HUES48 (cell line): ENCODE results near the gene FBXO11.

ENCODE experiments used
- H3K27ac ChIP-seq: one replicate; pipeline ENCODE4 v1.7.0; 2013; ENCODE audit warnings: low read depth, low read length, inconsistent platforms
- H3K27me3 ChIP-seq: 2 replicates; pipeline ENCODE4 v1.6.1; 2013; ENCODE audit warnings: mild to moderate bottlenecking, low read length; ENCODE audit not compliant: control insufficient read depth, insufficient read depth
- H3K36me3 ChIP-seq: 2 replicates; pipeline ENCODE4 v1.6.1; 2013; ENCODE audit warnings: low read length; ENCODE audit not compliant: control insufficient read depth, insufficient read depth
- H3K4me1 ChIP-seq: 2 replicates; pipeline ENCODE4 v1.6.1; 2013; ENCODE audit warnings: mild to moderate bottlenecking, low read length; ENCODE audit not compliant: control insufficient read depth, insufficient read depth
- H3K4me3 ChIP-seq: 2 replicates; pipeline ENCODE4 v1.5.1; 2013; ENCODE audit warnings: mild to moderate bottlenecking, low read depth, low read length
- H3K9ac ChIP-seq: 2 replicates; pipeline ENCODE4 v1.6.1; 2013; ENCODE audit warnings: mild to moderate bottlenecking, low read depth, low read length, moderate library complexity
- H3K9me3 ChIP-seq: 2 replicates; pipeline ENCODE4 v1.6.1; 2013; ENCODE audit warnings: low read length; ENCODE audit not compliant: control insufficient read depth, insufficient read depth

FBXO11 gene

GRCh38 chr2:47782671-47783485 lies 123.4 kb downstream of the FBXO11 start, which contains the start of gene MSH6:
Gene MSH6 (plus strand): TSS chr2:47783145. CDS start chr2:47783234, 89 bp downstream.
- H3K9ac ChIP-seq, result peak within 1 kb of the TSS; percentile 94
- H3K36me3 ChIP-seq, result peaks cover 4% of the 10 kb centered on the region; the same call in 1 of the 2 replicates
- H3K4me3 ChIP-seq, result peak within 1 kb of the TSS; percentile 91
- H3K4me1 ChIP-seq, result peaks cover 5% of the 10 kb centered on the region; the same call in 1 of the 2 replicates
- H3K27me3 ChIP-seq, result no peaks in the 10 kb centered on the region
- H3K9me3 ChIP-seq, result no peaks in the 10 kb centered on the region
- peak within 1 kb of the TSS; percentile 99 for H3K27ac ChIP-seq

DNA sequence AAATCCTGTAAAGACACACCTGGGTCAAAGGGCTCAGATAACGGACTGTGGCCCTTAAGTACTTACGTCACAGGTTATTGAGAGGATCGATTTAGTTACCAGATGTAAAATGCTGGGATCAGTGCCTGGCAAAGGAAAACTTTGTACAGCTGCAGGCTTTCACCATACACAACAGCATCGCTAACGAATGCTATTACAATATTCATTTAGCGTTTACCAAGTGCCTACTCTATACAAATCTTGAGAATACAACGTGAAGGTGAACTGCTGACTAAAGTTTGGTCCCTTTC lies 124.0 kb downstream of the FBXO11 start:
- no peaks in the 10 kb centered on the region for H3K27me3 ChIP-seq
- peaks cover 4% of the 10 kb centered on the region; the same call in 1 of the 2 replicates for H3K36me3 ChIP-seq
- H3K4me3 ChIP-seq, result peak overlapping the region; percentile 91
- no peaks in the 10 kb centered on the region for H3K9me3 ChIP-seq
- H3K4me1 ChIP-seq, result peaks cover 10% of the 10 kb centered on the region; the same call in 1 of the 2 replicates
- H3K9ac ChIP-seq, result peak overlapping the region; percentile 94
- H3K27ac ChIP-seq, result peak overlapping the region; percentile 99

- no peak overlapping the region for H3K4me3 ChIP-seq
- H3K27ac ChIP-seq, result peak overlapping the region; percentile 50
- peaks cover 10% of the 10 kb centered on the region; the same call in 1 of the 2 replicates for H3K4me1 ChIP-seq
- no peak overlapping the region for H3K9ac ChIP-seq
- no peaks in the 10 kb centered on the region for H3K27me3 ChIP-seq
- H3K36me3 ChIP-seq, result no peaks in the 10 kb centered on the region
- no peaks in the 10 kb centered on the region for H3K9me3 ChIP-seq
Measured at GRCh38 chr2:47779426-47779790, 126.9 kb downstream of the FBXO11 start.

GRCh38 chr2:47778698-47779425 lies 127.4 kb downstream of the FBXO11 start:
- Histone ChIP-seq H3K27ac (peak overlapping the region; percentile 50), H3K9ac (no peak overlapping the region), H3K27me3 (no peaks in the 10 kb centered on the region), H3K9me3 (no peaks in the 10 kb centered on the region), H3K4me1 (peaks cover 12% of the 10 kb centered on the region; the same call in 1 of the 2 replicates), H3K36me3 (no peaks in the 10 kb centered on the region), H3K4me3 (no peak overlapping the region)

DNA sequence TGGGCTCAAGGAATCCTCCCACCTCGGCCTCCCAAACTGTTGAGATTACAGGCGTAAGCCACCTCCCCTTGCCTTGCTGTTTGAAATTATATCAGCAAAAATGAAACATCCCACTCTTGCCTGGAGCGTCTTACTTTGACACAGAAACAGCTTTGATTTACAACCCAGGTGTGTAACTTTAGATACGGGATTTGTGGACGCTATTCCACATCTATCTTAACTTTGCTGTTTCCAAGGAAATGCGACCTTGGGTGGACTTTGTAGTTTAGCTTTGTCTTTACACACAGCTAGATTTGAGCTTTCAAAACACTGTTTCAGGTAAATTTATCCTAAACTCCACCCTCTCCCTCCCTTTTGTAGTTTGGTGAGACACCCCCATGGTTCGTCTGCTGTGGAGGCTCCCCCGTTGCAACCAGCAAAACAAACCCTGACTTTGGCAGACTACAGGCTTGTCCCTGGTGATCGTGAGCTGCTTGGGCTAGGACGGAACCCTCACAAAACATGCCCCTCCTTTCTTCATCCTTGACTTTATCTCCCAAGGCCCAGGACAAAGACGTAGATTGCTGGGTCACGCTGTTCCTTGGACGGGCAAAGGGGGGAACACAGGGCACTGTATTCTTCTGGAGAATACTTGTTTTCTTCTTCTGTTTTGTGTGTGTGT lies 128.9 kb downstream of the FBXO11 start:
- Histone ChIP-seq H3K27me3 (no peaks in the 10 kb centered on the region), H3K36me3 (no peaks in the 10 kb centered on the region), H3K4me3 (no peak overlapping the region), H3K9ac (no peak overlapping the region), H3K27ac (no peak overlapping the region), H3K9me3 (no peaks in the 10 kb centered on the region), H3K4me1 (peaks cover 12% of the 10 kb centered on the region; the same call in 1 of the 2 replicates)

DNA sequence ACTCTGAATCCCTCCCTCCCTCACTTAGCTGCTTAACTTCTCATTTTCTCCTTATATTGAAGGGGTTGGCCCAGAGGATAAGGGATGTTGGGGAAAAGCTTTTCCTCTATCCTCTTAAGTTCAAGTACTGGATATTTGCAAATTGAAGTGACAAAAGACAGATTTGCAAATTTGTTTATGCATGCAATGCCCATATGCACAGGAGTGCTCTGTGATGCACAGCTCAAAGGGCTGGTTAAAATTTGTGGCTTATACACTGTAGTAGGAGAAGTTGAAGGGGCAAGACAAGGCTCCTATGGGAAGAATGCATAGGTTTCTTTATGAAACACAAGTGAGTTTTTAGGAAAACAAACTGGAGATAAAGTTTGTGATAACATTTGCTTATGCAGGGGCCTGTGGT lies 131.7 kb downstream of the FBXO11 start:
- no peak overlapping the region for H3K9ac ChIP-seq
- no peaks in the 10 kb centered on the region for H3K36me3 ChIP-seq
- H3K9me3 ChIP-seq, result no peaks in the 10 kb centered on the region
- H3K27ac ChIP-seq, result no peak overlapping the region
- no peaks in the 10 kb centered on the region for H3K27me3 ChIP-seq
- no peak overlapping the region for H3K4me3 ChIP-seq
- peaks cover 12% of the 10 kb centered on the region; the same call in 1 of the 2 replicates for H3K4me1 ChIP-seq

- no peaks in the 10 kb centered on the region for H3K27me3 ChIP-seq
- H3K4me3 ChIP-seq, result no peak overlapping the region
- H3K4me1 ChIP-seq, result peaks cover 7% of the 10 kb centered on the region; the same call in 1 of the 2 replicates
- H3K9me3 ChIP-seq, result no peaks in the 10 kb centered on the region
- H3K27ac ChIP-seq, result no peak overlapping the region
- no peak overlapping the region for H3K9ac ChIP-seq
- H3K36me3 ChIP-seq, result no peaks in the 10 kb centered on the region
Measured at GRCh38 chr2:47772343-47772742, 134.0 kb downstream of the FBXO11 start.

- no peaks in the 10 kb centered on the region for H3K36me3 ChIP-seq
- peaks cover 5% of the 10 kb centered on the region; the same call in 1 of the 2 replicates for H3K4me1 ChIP-seq
Measured at GRCh38 chr2:47771211-47771610, 135.1 kb downstream of the FBXO11 start.

GRCh38 chr2:47769318-47769717 lies 137.0 kb downstream of the FBXO11 start:
- peaks cover 1% of the 10 kb centered on the region; the same call in 1 of the 2 replicates for H3K4me1 ChIP-seq
- no peak overlapping the region for H3K9ac ChIP-seq
- H3K27ac ChIP-seq, result no peak overlapping the region
- no peaks in the 10 kb centered on the region for H3K9me3 ChIP-seq
- no peaks in the 10 kb centered on the region for H3K27me3 ChIP-seq
- H3K4me3 ChIP-seq, result no peak overlapping the region
- H3K36me3 ChIP-seq, result no peaks in the 10 kb centered on the region

More at GRCh38 chr2:47771211-47771610, 135.1 kb downstream of the FBXO11 start:
- Histone ChIP-seq H3K4me3 (no peak overlapping the region), H3K27ac (no peak overlapping the region), H3K27me3 (no peaks in the 10 kb centered on the region), H3K9ac (no peak overlapping the region), H3K9me3 (no peaks in the 10 kb centered on the region)

- Histone ChIP-seq H3K9me3 (no peaks in the 10 kb centered on the region), H3K9ac (no peak overlapping the region), H3K27me3 (no peaks in the 10 kb centered on the region), H3K4me1 (no peaks in the 10 kb centered on the region), H3K4me3 (no peak overlapping the region), H3K36me3 (no peaks in the 10 kb centered on the region), H3K27ac (no peak overlapping the region)
Measured at GRCh38 chr2:47767880-47768609, 138.3 kb downstream of the FBXO11 start.
